Gastrocnemius medialis (tissue), 4 donors: ENCODE data around the gene MARK3. TPM values are rescaled to one million over a fixed set of nuclear protein-coding genes. Genes with fewer than 3 reads are reported as not detected.

Experiments
- ATAC-seq, 2 donors: fragments of 150-250 bp; one replicate each; pipeline ENCODE4 v1.9.1; 2016
- DNase-seq, 2 donors: peaks; one replicate each; pipeline ENCODE4 v3.0.0-alpha.2; 2019
- H3K27ac ChIP-seq, 4 donors: fragments of 200-600 bp; sonication (generic); 1 replicate in 1 of 4; 2 replicates in 3 of 4; pipeline ENCODE4 v1.5.1; 2016 to 2018; ENCODE audit warnings: mild to moderate bottlenecking in 2 of 4, moderate library complexity in 1 of 4
- H3K27me3 ChIP-seq, 3 donors: fragments of 200-600 bp; sonication (generic) in 2 of 3; 1 replicate in 1 of 3; 2 replicates in 2 of 3; pipeline versions ENCODE4 v1.5.1 to v1.6.0; 2016 to 2019; ENCODE audit warnings: mild to moderate bottlenecking in 1 of 3, moderate library complexity in 1 of 3
- H3K36me3 ChIP-seq, 2 donors: fragments of 200-600 bp; sonication (generic) in 1 of 2; one replicate each; pipeline ENCODE4 v1.5.1; 2017 to 2018
- H3K4me1 ChIP-seq, 2 donors: fragments of 200-600 bp; sonication (generic) in 1 of 2; one replicate each; pipeline ENCODE4 v1.5.1; 2016 to 2017; ENCODE audit warnings: mild to moderate bottlenecking in 2 of 2
- H3K4me3 ChIP-seq, 4 donors: fragments of 200-600 bp; sonication (generic) in 3 of 4; 1 replicate in 1 of 4; 2 replicates in 3 of 4; pipeline ENCODE4 v1.5.1; 2016 to 2019; ENCODE audit warnings: mild to moderate bottlenecking in 2 of 4
- H3K9me3 ChIP-seq, 3 donors: fragments of 200-600 bp; sonication (generic) in 2 of 3; 1 replicate in 1 of 3; 2 replicates in 2 of 3; pipeline ENCODE4 v1.5.1; 2016 to 2019
- POLR2A ChIP-seq, 2 donors: fragments of 450-650 bp; IDR thresholded peaks; one replicate each; pipeline ENCODE4 v1.6.1; 2017; ENCODE audit warnings: antibody characterized with exemption in 2 of 2, mild to moderate bottlenecking in 2 of 2, moderate library complexity in 2 of 2
- in situ Hi-C, 4 donors: fragments of 200-750 bp; cut with MboI; loops; one replicate each; pipeline versions ENCODE4 v1.15.0 to v1.8.0; 2017; ENCODE audit warnings: low sequenced_read_pairs in 4 of 4
- intact Hi-C: fragments of 100-400 bp; cut with DNase I; formaldehyde crosslinking; loops from one replicate; pipeline ENCODE4 v1.15.1; 2023; ENCODE audit warnings: low total_unique reads
- total RNA-seq, 4 donors: library from RNA; depleted of rRNA; stranded (reverse); fragments of >200 nt; gene quantifications; one replicate each; pipeline versions ENCODE4 v1.1.0 to v1.2.3, GENCODE V29; 2016
- TF ChIP-seq, protein P1 (sequence below), 5 experiments: fragments of 450-650 bp in 3 of 5; fragments of 200-600 bp in 2 of 5; sonication (generic) in 2 of 5; IDR thresholded peaks in 4 of 5; conservative IDR thresholded peaks in 1 of 5; 1 replicate in 4 of 5; 2 replicates in 1 of 5; pipeline ENCODE4 v1.5.1; 2016 to 2019; ENCODE audit warnings: antibody characterized with exemption in 5 of 5, mild to moderate bottlenecking in 3 of 5, moderate library complexity in 3 of 5

MARK3 gene
- total RNA-seq, 4 donors from 2014 or later: 60.2 to 73.1 (median 71.6) TPM

DNA sequence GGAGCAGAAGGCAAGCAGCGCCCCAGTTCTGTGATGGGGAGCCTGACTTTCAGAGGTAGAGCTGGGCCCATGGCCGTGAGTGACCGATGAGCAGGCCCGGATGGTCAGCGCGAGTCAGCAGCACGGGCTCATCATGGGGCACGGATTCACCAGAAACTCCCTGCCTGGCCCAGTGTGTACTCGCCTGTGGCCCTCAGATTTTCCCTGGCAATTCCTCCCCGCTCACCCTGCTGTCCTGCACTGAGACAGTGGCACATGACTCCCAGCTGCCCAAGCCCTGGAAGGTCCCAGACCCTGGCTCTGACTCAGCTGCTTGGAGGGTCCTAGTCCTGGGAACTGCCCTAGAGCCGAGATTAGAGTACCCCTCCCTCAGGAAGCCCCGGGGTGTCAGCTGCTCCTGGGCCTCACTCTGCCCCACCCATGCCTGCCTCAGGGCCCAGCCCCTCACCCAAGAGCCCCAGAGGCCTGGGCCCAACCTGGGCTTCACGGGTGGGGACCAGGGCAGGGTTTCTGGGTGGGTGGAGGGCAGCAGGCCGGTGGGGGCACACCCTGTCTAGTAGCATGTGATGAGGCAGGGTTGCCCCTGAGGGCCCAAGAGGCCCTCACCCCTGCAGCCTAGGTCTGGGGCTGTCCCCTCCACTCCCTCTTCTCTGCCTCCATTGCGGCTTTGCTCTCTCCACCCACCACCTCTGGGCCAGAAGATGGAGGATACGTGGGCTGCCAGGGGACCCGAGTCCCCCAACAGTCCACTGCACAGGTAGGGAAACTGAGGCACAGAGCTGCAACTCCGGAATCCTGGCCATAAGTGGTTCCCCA is 152.2 kb downstream of the MARK3 start:
- no peak overlapping the region for H3K4me3 ChIP-seq
- intact Hi-C loops (no loop called here), in situ Hi-C loops (no loop called here)
- no peaks in the 10 kb centered on the region for H3K9me3 ChIP-seq
- peaks cover 0 to 20% of the 10 kb centered on the region in 2 donors for H3K36me3 ChIP-seq
- no peaks in the 10 kb centered on the region for H3K27me3 ChIP-seq
- peak overlapping the region; percentile 23 to 81 (median 47) for H3K27ac ChIP-seq
- peaks cover 24 to 25% of the 10 kb centered on the region in 2 donors for H3K4me1 ChIP-seq
- DNase-seq (no peak), ATAC-seq (no peak)
- TF ChIP-seq, protein P1, sequence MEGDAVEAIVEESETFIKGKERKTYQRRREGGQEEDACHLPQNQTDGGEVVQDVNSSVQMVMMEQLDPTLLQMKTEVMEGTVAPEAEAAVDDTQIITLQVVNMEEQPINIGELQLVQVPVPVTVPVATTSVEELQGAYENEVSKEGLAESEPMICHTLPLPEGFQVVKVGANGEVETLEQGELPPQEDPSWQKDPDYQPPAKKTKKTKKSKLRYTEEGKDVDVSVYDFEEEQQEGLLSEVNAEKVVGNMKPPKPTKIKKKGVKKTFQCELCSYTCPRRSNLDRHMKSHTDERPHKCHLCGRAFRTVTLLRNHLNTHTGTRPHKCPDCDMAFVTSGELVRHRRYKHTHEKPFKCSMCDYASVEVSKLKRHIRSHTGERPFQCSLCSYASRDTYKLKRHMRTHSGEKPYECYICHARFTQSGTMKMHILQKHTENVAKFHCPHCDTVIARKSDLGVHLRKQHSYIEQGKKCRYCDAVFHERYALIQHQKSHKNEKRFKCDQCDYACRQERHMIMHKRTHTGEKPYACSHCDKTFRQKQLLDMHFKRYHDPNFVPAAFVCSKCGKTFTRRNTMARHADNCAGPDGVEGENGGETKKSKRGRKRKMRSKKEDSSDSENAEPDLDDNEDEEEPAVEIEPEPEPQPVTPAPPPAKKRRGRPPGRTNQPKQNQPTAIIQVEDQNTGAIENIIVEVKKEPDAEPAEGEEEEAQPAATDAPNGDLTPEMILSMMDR (IDR thresholded peaks at IDR 0.05 in 4 of 5, conservative IDR thresholded peaks at IDR 0.05 in 1 of 5): no peak
- TF ChIP-seq POLR2A (IDR thresholded peaks at IDR 0.05): no peak

DNA sequence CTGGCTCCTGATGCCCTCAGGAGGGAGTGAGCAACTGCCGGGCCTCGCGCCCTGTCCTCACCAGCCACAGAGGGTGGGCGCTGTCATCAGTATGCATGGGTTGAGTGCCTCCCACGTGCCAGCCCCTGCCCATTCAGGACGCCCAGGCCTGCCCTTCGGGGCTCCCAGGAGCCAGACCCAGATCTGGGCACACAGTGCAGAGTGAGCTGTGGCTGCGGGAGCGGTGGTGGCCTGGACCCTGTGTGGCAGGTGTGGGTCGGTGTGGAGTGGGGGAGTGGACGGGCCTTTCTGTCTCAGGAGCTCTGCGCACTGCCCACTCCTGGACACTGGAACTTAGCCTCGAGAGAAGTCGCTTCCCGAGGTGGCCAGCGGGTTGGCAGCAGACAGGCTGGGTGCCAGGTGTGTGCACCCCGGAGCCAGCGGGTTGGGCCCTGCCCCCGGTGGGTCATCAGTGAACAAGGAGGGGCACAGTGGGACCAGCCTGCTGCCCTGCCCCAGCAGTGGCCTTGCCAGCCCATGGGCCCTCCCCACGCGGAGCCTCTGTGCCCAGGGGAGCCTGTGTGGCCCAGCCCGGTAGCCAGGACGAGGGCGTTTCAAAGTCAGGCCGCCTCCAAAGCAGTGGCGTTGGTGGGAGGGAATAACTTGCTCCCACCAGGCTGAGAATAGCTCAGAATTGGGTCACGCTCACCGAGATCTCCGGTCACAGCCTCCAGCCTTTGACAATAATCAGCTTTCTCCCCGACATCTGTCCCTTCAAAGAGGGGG is 153.3 kb downstream of the MARK3 start:
- Histone ChIP-seq H3K9me3 (no peaks in the 10 kb centered on the region), H3K27me3 (no peaks in the 10 kb centered on the region), H3K4me1 (peaks cover 28 to 36% of the 10 kb centered on the region in 2 donors), H3K36me3 (peaks cover 0 to 11% of the 10 kb centered on the region in 2 donors), H3K4me3 (no peak overlapping the region), H3K27ac (peak overlapping the region; percentile 54 to 81 (median 66))
- TF ChIP-seq, protein P1 (IDR thresholded peaks at IDR 0.05 in 4 of 5, conservative IDR thresholded peaks at IDR 0.05 in 1 of 5): no peak
- TF ChIP-seq POLR2A (IDR thresholded peaks at IDR 0.05): no peak
- ATAC-seq (peak in 1 of 2 donors; percentile 47), DNase-seq (no peak)
- intact Hi-C loops (no loop called here), in situ Hi-C loops (no loop called here)

DNA sequence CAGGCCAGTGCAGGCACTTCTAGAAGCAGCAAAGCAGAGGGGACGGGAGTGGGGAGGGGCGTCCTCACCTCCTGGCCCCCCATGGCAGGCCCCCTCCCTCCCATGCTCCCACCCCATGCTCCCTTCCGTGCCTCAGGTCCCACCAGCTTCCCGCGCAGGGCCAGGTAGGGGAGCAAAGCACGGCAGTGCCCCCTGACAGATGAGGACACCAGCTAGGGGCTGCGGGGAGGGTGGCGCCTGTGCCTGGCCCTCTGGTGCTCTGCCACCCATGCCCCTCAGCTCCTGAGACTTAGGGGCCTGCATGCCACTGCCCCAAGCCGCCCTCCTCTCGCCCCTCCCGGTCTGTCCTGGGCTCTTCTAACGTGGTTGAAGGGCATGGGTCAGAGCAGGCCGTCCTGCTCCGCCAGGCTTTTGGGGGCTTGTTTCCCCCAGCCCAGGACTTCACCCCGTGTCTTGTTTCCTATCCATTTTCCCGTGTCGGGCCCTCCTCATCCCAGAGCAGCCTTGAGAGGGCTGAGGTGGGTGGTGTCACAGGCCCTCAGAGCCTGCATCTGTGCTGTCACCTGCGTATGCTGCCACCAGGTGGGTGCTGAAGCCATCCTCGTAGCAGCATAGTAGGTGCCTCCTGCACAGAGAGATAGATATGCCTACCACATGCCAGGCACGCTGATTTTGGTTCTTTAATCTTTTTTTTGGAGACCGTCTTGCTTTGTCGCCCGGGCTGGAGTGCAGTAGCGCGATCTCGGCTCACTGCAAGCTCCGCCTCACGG is 154.0 kb downstream of the MARK3 start:
- peaks cover 0 to 4% of the 10 kb centered on the region in 2 donors for H3K36me3 ChIP-seq
- no peak overlapping the region for H3K4me3 ChIP-seq
- peaks cover 28 to 44% of the 10 kb centered on the region in 2 donors for H3K4me1 ChIP-seq
- intact Hi-C loops (no loop called here), in situ Hi-C loops (no loop called here)
- ATAC-seq (no peak), DNase-seq (no peak)
- H3K9me3 ChIP-seq: no peaks in the 10 kb centered on the region
- H3K27me3 ChIP-seq: no peaks in the 10 kb centered on the region
- H3K27ac ChIP-seq: peak overlapping the region; percentile 54 to 81 (median 66)
- TF ChIP-seq, protein P1 (IDR thresholded peaks at IDR 0.05 in 4 of 5, conservative IDR thresholded peaks at IDR 0.05 in 1 of 5): no peak
- no peak for TF ChIP-seq POLR2A (IDR thresholded peaks at IDR 0.05)

DNA sequence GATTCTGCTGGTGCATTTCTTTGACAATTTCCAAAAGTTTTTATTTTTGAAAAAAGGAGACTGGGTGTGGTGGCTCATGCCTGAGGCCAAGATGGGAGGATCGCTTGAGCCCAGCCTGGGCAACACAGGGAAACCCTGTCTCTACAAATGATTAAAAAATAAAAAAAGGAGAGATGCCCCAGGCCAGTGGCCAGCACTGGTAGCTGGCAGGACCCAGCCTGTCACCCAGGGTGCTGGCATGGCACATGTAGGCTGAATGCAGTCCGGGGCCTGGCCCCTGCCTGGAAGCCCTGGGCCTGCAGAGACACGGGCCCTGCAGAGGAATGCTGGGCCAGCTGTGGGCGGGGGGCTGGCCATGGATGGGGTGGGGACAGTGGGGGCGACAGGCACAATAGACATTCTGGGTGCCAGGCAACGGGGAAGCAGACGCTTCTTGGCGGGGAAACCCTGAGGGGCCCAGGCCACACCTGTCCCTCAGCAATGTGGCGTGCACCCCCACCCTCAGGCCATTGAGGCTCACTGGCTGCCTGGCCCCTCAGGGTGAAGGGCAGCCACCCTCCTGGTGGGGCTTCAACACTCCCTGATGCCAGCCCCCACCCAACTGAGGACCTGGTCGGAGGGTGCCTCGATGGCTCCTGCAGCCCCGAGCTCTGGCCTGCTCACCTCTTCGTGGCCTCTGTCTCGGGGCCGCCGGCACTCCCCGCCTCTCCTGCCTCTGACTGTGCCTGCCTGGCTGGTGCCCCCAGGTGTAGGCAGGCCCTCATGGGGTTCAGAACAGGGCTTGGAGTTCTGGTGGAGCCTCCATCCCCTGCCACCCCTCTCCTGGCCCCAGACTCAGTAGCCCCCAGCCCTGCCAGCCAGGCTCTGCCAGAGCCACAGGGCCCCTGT is 155.8 kb downstream of the MARK3 start:
- Histone ChIP-seq H3K27me3 (no peaks in the 10 kb centered on the region), H3K27ac (peak overlapping the region; percentile 36 to 70 (median 48)), H3K36me3 (no peaks in the 10 kb centered on the region), H3K9me3 (no peaks in the 10 kb centered on the region), H3K4me1 (peaks cover 28 to 46% of the 10 kb centered on the region in 2 donors), H3K4me3 (no peak overlapping the region)
- in situ Hi-C loops: no loop called here
- no peak for TF ChIP-seq POLR2A (IDR thresholded peaks at IDR 0.05)
- TF ChIP-seq, protein P1 (IDR thresholded peaks at IDR 0.05 in 4 of 5, conservative IDR thresholded peaks at IDR 0.05 in 1 of 5): no peak
- intact Hi-C loops: no loop called here
- no peak for DNase-seq
- no peak for ATAC-seq
